Measurements from ENCODE around the gene OR4E1.
"Not testable (repeated sequence)": the region's sequence is repeated elsewhere in the genome, so short reads cannot be mapped to it uniquely, and the experiment has no call there.

The OR4E1 gene

GRCh38 chr14:21652209-21652808, 21.3 kb downstream of the OR4E1 start:
- no peak for DNase-seq

GRCh38 chr14:21647380-21647779, 26.2 kb downstream of the OR4E1 start:
- DNase-seq, result no peak

GRCh38 chr14:21643407-21643806, 30.2 kb downstream of the OR4E1 start:
- no peak for DNase-seq

- DNase-seq, result no peak
Observed at GRCh38 chr14:21642683-21643082, 30.9 kb downstream of the OR4E1 start.

- no peak for DNase-seq
Observed at GRCh38 chr14:21634840-21635239, 38.8 kb downstream of the OR4E1 start, which contains the start of gene OR10G2. Gene OR10G2, minus strand, starts transcription at chr14:21634940. Its CDS starts 98 bp downstream, at chr14:21634842.

- no peak for DNase-seq
Observed at GRCh38 chr14:21631084-21631483, 42.5 kb downstream of the OR4E1 start.

GRCh38 chr14:21630503-21630902, 43.1 kb downstream of the OR4E1 start:
- DNase-seq, result not testable (repeated sequence)

- DNase-seq, result no peak
Observed at GRCh38 chr14:21626491-21627230, 47.0 kb downstream of the OR4E1 start.

Data from NCI-H1092 treated with DMSO at 0.1 percent for 48 hours (cell line).